Limb (tissue), 2 donors: ENCODE data around the gene MBD3.
"Not testable (repeated sequence)": the region's sequence is repeated elsewhere in the genome, so short reads cannot be mapped to it uniquely, and the experiment has no call there.

Experiments
- DNase-seq, 2 donors: peaks; one replicate each; pipeline ENCODE4 v3.0.0-alpha.2; 2016; ENCODE audit errors: extremely low spot score in 2 of 2

Gene MBD3

GRCh38 chr19:1549332-1549945, 43.2 kb downstream of the MBD3 start:
- no peak for DNase-seq

- DNase-seq = peak in 1 of 2 donors; percentile 19
Observed at GRCh38 chr19:1540365-1540925, 52.2 kb downstream of the MBD3 start.

GRCh38 chr19:1539749-1540148, 52.9 kb downstream of the MBD3 start:
- not testable (repeated sequence) for DNase-seq

- DNase-seq = no peak
Observed at GRCh38 chr19:1538978-1539377, 53.7 kb downstream of the MBD3 start.

GRCh38 chr19:1535699-1536098, 57.0 kb downstream of the MBD3 start:
- not testable (repeated sequence) for DNase-seq

GRCh38 chr19:1534972-1535371, 57.7 kb downstream of the MBD3 start:
- no peak for DNase-seq

GRCh38 chr19:1533510-1534150, 59.0 kb downstream of the MBD3 start:
- DNase-seq = no peak

- DNase-seq = no peak
Observed at GRCh38 chr19:1532003-1532402, 60.7 kb downstream of the MBD3 start.

GRCh38 chr19:1531587-1531986, 61.1 kb downstream of the MBD3 start:
- DNase-seq = no peak

GRCh38 chr19:1530856-1531255, 61.8 kb downstream of the MBD3 start:
- DNase-seq = not testable (repeated sequence)

GRCh38 chr19:1529430-1529816, 63.2 kb downstream of the MBD3 start:
- DNase-seq = no peak

GRCh38 chr19:1528596-1529429, 63.9 kb downstream of the MBD3 start:
- DNase-seq = no peak

GRCh38 chr19:1527650-1528309, 64.9 kb downstream of the MBD3 start:
- no peak for DNase-seq

- no peak for DNase-seq
Observed at GRCh38 chr19:1526979-1527649, 65.6 kb downstream of the MBD3 start.

- no peak for DNase-seq
Observed at GRCh38 chr19:1526066-1526778, 66.4 kb downstream of the MBD3 start.

GRCh38 chr19:1525343-1525742, 67.3 kb downstream of the MBD3 start:
- DNase-seq = no peak

- no peak for DNase-seq
Observed at GRCh38 chr19:1524972-1525325, 67.7 kb downstream of the MBD3 start.

- DNase-seq = no peak
Observed at GRCh38 chr19:1524287-1524971, 68.2 kb downstream of the MBD3 start.
